ENCODE measurements around the gene OR6B1.

DNA sequence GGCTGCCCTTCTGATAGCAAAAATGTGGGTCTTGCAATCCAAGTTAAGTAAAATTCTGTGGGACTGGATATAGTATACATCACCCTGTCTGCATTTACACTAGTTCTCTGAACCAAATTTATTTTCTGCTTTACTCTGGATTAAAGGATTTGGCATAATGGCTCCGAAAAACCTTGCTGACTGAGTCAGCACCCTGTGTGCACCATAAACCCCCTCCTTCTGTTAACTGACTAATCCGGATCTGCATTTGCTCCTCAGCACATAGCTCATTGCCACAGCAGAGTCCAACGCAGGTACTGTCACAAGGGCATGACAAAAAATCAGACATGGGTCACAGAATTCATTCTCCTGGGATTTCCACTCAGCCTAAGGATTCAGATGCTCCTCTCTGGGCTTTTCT, 50.0 kb downstream of the OR6B1 start:
- TF ChIP-seq, protein P1, sequence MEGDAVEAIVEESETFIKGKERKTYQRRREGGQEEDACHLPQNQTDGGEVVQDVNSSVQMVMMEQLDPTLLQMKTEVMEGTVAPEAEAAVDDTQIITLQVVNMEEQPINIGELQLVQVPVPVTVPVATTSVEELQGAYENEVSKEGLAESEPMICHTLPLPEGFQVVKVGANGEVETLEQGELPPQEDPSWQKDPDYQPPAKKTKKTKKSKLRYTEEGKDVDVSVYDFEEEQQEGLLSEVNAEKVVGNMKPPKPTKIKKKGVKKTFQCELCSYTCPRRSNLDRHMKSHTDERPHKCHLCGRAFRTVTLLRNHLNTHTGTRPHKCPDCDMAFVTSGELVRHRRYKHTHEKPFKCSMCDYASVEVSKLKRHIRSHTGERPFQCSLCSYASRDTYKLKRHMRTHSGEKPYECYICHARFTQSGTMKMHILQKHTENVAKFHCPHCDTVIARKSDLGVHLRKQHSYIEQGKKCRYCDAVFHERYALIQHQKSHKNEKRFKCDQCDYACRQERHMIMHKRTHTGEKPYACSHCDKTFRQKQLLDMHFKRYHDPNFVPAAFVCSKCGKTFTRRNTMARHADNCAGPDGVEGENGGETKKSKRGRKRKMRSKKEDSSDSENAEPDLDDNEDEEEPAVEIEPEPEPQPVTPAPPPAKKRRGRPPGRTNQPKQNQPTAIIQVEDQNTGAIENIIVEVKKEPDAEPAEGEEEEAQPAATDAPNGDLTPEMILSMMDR (conservative IDR thresholded peaks at IDR 0.05; ENCODE audit: low read length) = no peak
- TF ChIP-seq EZH2phosphoT487 (IDR thresholded peaks at IDR 0.05; ENCODE audit: borderline replicate concordance) = no peak
